Prostate gland (tissue), 2 donors: ENCODE results near the gene HLA-DQB1. TPM values are rescaled to one million over a fixed set of nuclear protein-coding genes. Genes with fewer than 3 reads are reported as not detected.
"Not testable (repeated sequence)": the region's sequence is repeated elsewhere in the genome, so short reads cannot be mapped to it uniquely, and the experiment has no call there.

Source experiments
- DNase-seq: peaks from one replicate; pipeline ENCODE4 v3.0.0-alpha.2; 2019; ENCODE audit warnings: low spot score
- H3K27ac ChIP-seq, 2 donors: fragments of 200-600 bp; sonication (generic); 2 replicates each; pipeline ENCODE4 v1.5.1; 2017 to 2019
- H3K27me3 ChIP-seq: fragments of 200-600 bp; sonication (generic); replicated peaks from 2 replicates; pipeline ENCODE4 v1.5.1; 2019; ENCODE audit not compliant: insufficient read depth
- H3K36me3 ChIP-seq, 2 donors: fragments of 200-600 bp; sonication (generic); 1 replicate in 1 of 2; 2 replicates in 1 of 2; pipeline versions ENCODE4 v1.5.1 to v1.8.1; 2017 to 2019
- H3K4me1 ChIP-seq: fragments of 200-600 bp; sonication (generic); replicated peaks from 2 replicates; pipeline ENCODE4 v1.5.1; 2019
- H3K4me3 ChIP-seq, 2 donors: fragments of 200-600 bp; sonication (generic); 2 replicates each; pipeline ENCODE4 v1.5.1; 2017 to 2019
- H3K9me3 ChIP-seq: fragments of 200-600 bp; sonication (generic); 2 replicates; pipeline ENCODE4 v1.5.1; 2017
- CTCF ChIP-seq, 4 experiments: fragments of 200-600 bp in 2 of 4; fragments of 450-650 bp in 2 of 4; sonication (generic) in 2 of 4; IDR thresholded peaks; 1 replicate in 3 of 4; 2 replicates in 1 of 4; pipeline ENCODE4 v1.5.1; 2016 to 2019; ENCODE audit warnings: antibody characterized with exemption in 4 of 4, mild to moderate bottlenecking in 2 of 4, moderate library complexity in 2 of 4
- POLR2A ChIP-seq: fragments of 450-650 bp; IDR thresholded peaks from one replicate; pipeline ENCODE4 v1.6.1; 2016; ENCODE audit warnings: antibody characterized with exemption, mild to moderate bottlenecking
- POLR2AphosphoS5 ChIP-seq: sonication (generic); formaldehyde crosslinking; IDR thresholded peaks from one replicate; pipeline ENCODE4 v1.6.1; 2017; ENCODE audit warnings: antibody characterized with exemption
- WGBS: methylation state at CpG from one replicate; pipeline ENCODE4 v1.1.5; 2018; 5-methylcytosine and 5-hydroxymethylcytosine counted together
- intact Hi-C: fragments of 100-400 bp; cut with DNase I; formaldehyde crosslinking; loops from one replicate; pipeline ENCODE4 v1.14.2; 2022
- total RNA-seq, 2 donors: library from RNA; depleted of rRNA; stranded (reverse); fragments of >200 nt; gene quantifications; one replicate each; pipeline ENCODE4 v1.1.0, GENCODE V29; 2016

Gene HLA-DQB1
- total RNA-seq, 2 donors from 2014 or later: 1.0 to 3.0 TPM

GRCh38 chr6:32655203-32655710, 11.2 kb downstream of the HLA-DQB1 start:
- H3K4me1 ChIP-seq: no peaks in the 10 kb centered on the region
- no peak for DNase-seq
- no peak overlapping the region for H3K27ac ChIP-seq
- TF ChIP-seq CTCF (IDR thresholded peaks at IDR 0.05): no peak
- TF ChIP-seq POLR2AphosphoS5: no peak
- no peak for TF ChIP-seq POLR2A
- no peaks in the 10 kb centered on the region for H3K9me3 ChIP-seq
- H3K36me3 ChIP-seq: no peaks in the 10 kb centered on the region
- no peaks in the 10 kb centered on the region for H3K27me3 ChIP-seq
- WGBS: 62% methylated on average over 2 of the region's 2 CpGs
- H3K4me3 ChIP-seq: no peak overlapping the region
- intact Hi-C loops: no loop called here

- Histone ChIP-seq H3K4me3 (no peak overlapping the region), H3K27me3 (no peaks in the 10 kb centered on the region), H3K4me1 (no peaks in the 10 kb centered on the region), H3K36me3 (no peaks in the 10 kb centered on the region), H3K27ac (no peak overlapping the region), H3K9me3 (no peaks in the 10 kb centered on the region)
- no peak for DNase-seq
- 75% methylated on average over 6 of the region's 6 CpGs for WGBS
- intact Hi-C loops: no loop called here
- TF ChIP-seq CTCF (IDR thresholded peaks at IDR 0.05) (no peak), POLR2A (no peak), POLR2AphosphoS5 (no peak)
These were observed 21.3 kb downstream of the HLA-DQB1 start for GRCh38 chr6:32645047-32645703.

- intact Hi-C loops: no loop called here
- 60% methylated on average over 4 of the region's 4 CpGs for WGBS
- Histone ChIP-seq H3K4me3 (no peak overlapping the region), H3K36me3 (no peaks in the 10 kb centered on the region), H3K9me3 (no peaks in the 10 kb centered on the region), H3K27me3 (no peaks in the 10 kb centered on the region), H3K4me1 (no peaks in the 10 kb centered on the region), H3K27ac (no peak overlapping the region)
- DNase-seq: no peak
- TF ChIP-seq POLR2A (no peak), POLR2AphosphoS5 (no peak), CTCF (IDR thresholded peaks at IDR 0.05) (no peak)
These were observed 22.6 kb downstream of the HLA-DQB1 start for GRCh38 chr6:32643904-32644303.

- Histone ChIP-seq H3K4me1 (no peaks in the 10 kb centered on the region), H3K36me3 (no peaks in the 10 kb centered on the region), H3K27ac (no peak overlapping the region), H3K27me3 (no peaks in the 10 kb centered on the region), H3K9me3 (no peaks in the 10 kb centered on the region), H3K4me3 (no peak overlapping the region)
- TF ChIP-seq CTCF (IDR thresholded peaks at IDR 0.05) (no peak), POLR2A (no peak), POLR2AphosphoS5 (no peak)
- WGBS: 68% methylated on average over 6 of the region's 6 CpGs
- intact Hi-C loops: no loop called here
- no peak for DNase-seq
These were observed 23.7 kb downstream of the HLA-DQB1 start for GRCh38 chr6:32642720-32643106.

- intact Hi-C loops, H3K36me3 ChIP-seq, H3K27ac ChIP-seq, H3K4me1 ChIP-seq, H3K4me3 ChIP-seq, H3K27me3 ChIP-seq, H3K9me3 ChIP-seq, DNase-seq: not testable (repeated sequence)
- WGBS: 35% methylated on average over 1 of the region's 2 CpGs
These were observed 24.4 kb downstream of the HLA-DQB1 start for GRCh38 chr6:32641785-32642719.
